Measurements from ENCODE around the gene DET1.

The DET1 gene

GRCh38 chr15:88463870-88464532 is 82.5 kb downstream of the DET1 start:
- no peak for DNase-seq
